ENCODE measurements around the gene ADRA2B. TPM values are rescaled to one million over a fixed set of nuclear protein-coding genes. Genes with fewer than 3 reads are reported as not detected.

The ADRA2B gene
- total RNA-seq, 1 donor from 2014 or later, result 0.14 TPM

- no peak overlapping the region for H3K27ac ChIP-seq
- ATAC-seq (no peak), DNase-seq (no peak)
- H3K4me1 ChIP-seq, result no peaks in the 10 kb centered on the region
- TF ChIP-seq CTCF (IDR thresholded peaks at IDR 0.05), result no peak
- no peaks in the 10 kb centered on the region for H3K9me3 ChIP-seq
- no peaks in the 10 kb centered on the region for H3K27me3 ChIP-seq
- no peak overlapping the region for H3K4me3 ChIP-seq
- no peaks in the 10 kb centered on the region for H3K36me3 ChIP-seq
- intact Hi-C loops (cut with DNase I), result no loop called here
Measured at GRCh38 chr2:96128456-96128855, 12.1 kb upstream of the ADRA2B start.

- no peak overlapping the region for H3K27ac ChIP-seq
- no peaks in the 10 kb centered on the region for H3K4me1 ChIP-seq
- ATAC-seq (no peak), DNase-seq (no peak)
- no peak for TF ChIP-seq CTCF (IDR thresholded peaks at IDR 0.05)
- intact Hi-C loops (cut with DNase I), result no loop called here
- peaks cover 8% of the 10 kb centered on the region for H3K27me3 ChIP-seq
- H3K9me3 ChIP-seq, result no peaks in the 10 kb centered on the region
- no peaks in the 10 kb centered on the region for H3K36me3 ChIP-seq
- no peak overlapping the region for H3K4me3 ChIP-seq
Measured at GRCh38 chr2:96124406-96125265, 8.3 kb upstream of the ADRA2B start.

GRCh38 chr2:96123936-96124335, 7.6 kb upstream of the ADRA2B start:
- intact Hi-C loops (cut with DNase I), result no loop called here
- no peak for ATAC-seq
- Histone ChIP-seq H3K36me3 (no peaks in the 10 kb centered on the region), H3K27ac (no peak overlapping the region), H3K4me3 (no peak overlapping the region), H3K9me3 (no peaks in the 10 kb centered on the region), H3K27me3 (peaks cover 11% of the 10 kb centered on the region), H3K4me1 (no peaks in the 10 kb centered on the region)
- DNase-seq, result no peak
- TF ChIP-seq CTCF (IDR thresholded peaks at IDR 0.05), result no peak

GRCh38 chr2:96123290-96123689, 6.9 kb upstream of the ADRA2B start:
- Histone ChIP-seq H3K4me1 (no peaks in the 10 kb centered on the region), H3K36me3 (no peaks in the 10 kb centered on the region), H3K27me3 (peaks cover 16% of the 10 kb centered on the region), H3K4me3 (no peak overlapping the region), H3K9me3 (no peaks in the 10 kb centered on the region), H3K27ac (no peak overlapping the region)
- intact Hi-C loops (cut with DNase I), result no loop called here
- ATAC-seq (no peak), DNase-seq (no peak)
- TF ChIP-seq CTCF (IDR thresholded peaks at IDR 0.05), result no peak

- Histone ChIP-seq H3K4me1 (no peaks in the 10 kb centered on the region), H3K27me3 (peaks cover 25% of the 10 kb centered on the region), H3K36me3 (no peaks in the 10 kb centered on the region), H3K27ac (no peak overlapping the region), H3K4me3 (no peak overlapping the region), H3K9me3 (no peaks in the 10 kb centered on the region)
- intact Hi-C loops (cut with DNase I), result no loop called here
- DNase-seq (no peak), ATAC-seq (no peak)
- no peak for TF ChIP-seq CTCF (IDR thresholded peaks at IDR 0.05)
Measured at GRCh38 chr2:96122391-96122790, 6.0 kb upstream of the ADRA2B start.

All from upper lobe of right lung (tissue), 1 donor.